HEK293T (cell line): ENCODE measurements around the gene RNF34.

ENCODE experiments used
- ARNT ChIP-seq: fragments of 450-650 bp; IDR thresholded peaks from 2 replicates; pipeline ENCODE4 v1.6.1; 2017; ENCODE audit warnings: mild to moderate bottlenecking
- CTBP1 ChIP-seq: fragments of 450-650 bp; IDR thresholded peaks from 2 replicates; pipeline ENCODE4 v1.6.1; 2016; ENCODE audit warnings: borderline replicate concordance
- FOXA1 ChIP-seq: fragments of 450-650 bp; IDR thresholded peaks from 2 replicates; pipeline ENCODE4 v1.6.1; 2016; ENCODE audit warnings: mild to moderate bottlenecking
- FOXK2 ChIP-seq: fragments of 450-650 bp; IDR thresholded peaks from 2 replicates; pipeline ENCODE4 v1.6.1; 2016; ENCODE audit warnings: mild to moderate bottlenecking
- FOXM1 ChIP-seq: fragments of 450-650 bp; IDR thresholded peaks from 2 replicates; pipeline ENCODE4 v1.6.1; 2017; ENCODE audit warnings: mild to moderate bottlenecking, borderline replicate concordance
- HDGF ChIP-seq: fragments of 450-650 bp; IDR thresholded peaks from 2 replicates; pipeline ENCODE4 v1.6.1; 2017; ENCODE audit warnings: antibody characterized with exemption, borderline replicate concordance
- L3MBTL2 ChIP-seq: fragments of 450-650 bp; conservative IDR thresholded peaks from 2 replicates; pipeline ENCODE4 v1.6.1; 2016; ENCODE audit warnings: mild to moderate bottlenecking
- LEF1 ChIP-seq: fragments of 450-650 bp; IDR thresholded peaks from 2 replicates; pipeline ENCODE4 v1.6.1; 2017; ENCODE audit warnings: mild to moderate bottlenecking, borderline replicate concordance
- SP1 ChIP-seq: fragments of 450-650 bp; IDR thresholded peaks from 2 replicates; pipeline ENCODE4 v1.6.1; 2017
- SUZ12 ChIP-seq: fragments of 450-650 bp; IDR thresholded peaks from 2 replicates; pipeline ENCODE4 v1.6.1; 2016; ENCODE audit warnings: mild to moderate bottlenecking
- TF ChIP-seq, protein P1 (sequence below): fragments of 450-650 bp; IDR thresholded peaks from 2 replicates; pipeline ENCODE4 v1.6.1; 2016

DNA sequence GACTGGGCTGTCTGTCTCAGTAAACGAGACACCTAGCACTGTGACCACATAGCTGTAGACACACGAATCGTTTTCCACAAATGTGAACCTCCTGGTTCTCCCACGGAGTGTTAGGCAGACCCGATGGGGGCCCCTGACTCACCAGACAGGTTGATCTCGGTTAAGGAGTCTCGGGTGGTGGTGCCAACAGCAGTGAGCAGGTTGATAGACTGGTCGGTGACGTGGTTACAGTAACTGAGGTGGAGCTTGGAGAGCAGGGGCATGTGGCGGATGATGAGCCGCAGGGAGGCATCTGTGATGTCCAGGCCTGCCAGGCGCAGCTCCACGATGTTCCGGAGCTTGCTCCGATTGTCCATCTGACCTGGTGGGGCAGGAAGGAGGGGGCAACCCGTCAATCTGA is 39.8 kb downstream of the RNF34 start:
- TF ChIP-seq LEF1 (no peak), HDGF (no peak), ARNT (no peak), FOXK2 (no peak), FOXA1 (no peak), FOXM1 (no peak), SP1 (no peak), CTBP1 (no peak), L3MBTL2 (no peak), SUZ12 (no peak)
- TF ChIP-seq, protein P1, sequence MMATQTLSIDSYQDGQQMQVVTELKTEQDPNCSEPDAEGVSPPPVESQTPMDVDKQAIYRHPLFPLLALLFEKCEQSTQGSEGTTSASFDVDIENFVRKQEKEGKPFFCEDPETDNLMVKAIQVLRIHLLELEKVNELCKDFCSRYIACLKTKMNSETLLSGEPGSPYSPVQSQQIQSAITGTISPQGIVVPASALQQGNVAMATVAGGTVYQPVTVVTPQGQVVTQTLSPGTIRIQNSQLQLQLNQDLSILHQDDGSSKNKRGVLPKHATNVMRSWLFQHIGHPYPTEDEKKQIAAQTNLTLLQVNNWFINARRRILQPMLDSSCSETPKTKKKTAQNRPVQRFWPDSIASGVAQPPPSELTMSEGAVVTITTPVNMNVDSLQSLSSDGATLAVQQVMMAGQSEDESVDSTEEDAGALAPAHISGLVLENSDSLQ: no peak
